Right atrium auricular region (tissue), 2 donors: ENCODE data around the gene ARHGAP26. TPM values are rescaled to one million over a fixed set of nuclear protein-coding genes. Genes with fewer than 3 reads are reported as not detected.
"Not testable (repeated sequence)": the region's sequence is repeated elsewhere in the genome, so short reads cannot be mapped to it uniquely, and the experiment has no call there.

Experiments
- DNase-seq: peaks from one replicate; pipeline ENCODE4 v3.0.0-alpha.2; 2019; ENCODE audit warnings: low spot score
- H3K27ac ChIP-seq, 2 donors: fragments of 200-600 bp; sonication (generic); 1 replicate in 1 of 2; 2 replicates in 1 of 2; pipeline ENCODE4 v1.5.1; 2016 to 2019
- H3K27me3 ChIP-seq, 2 donors: fragments of 200-600 bp; sonication (generic); one replicate each; pipeline versions ENCODE4 v1.5.1 to v1.6.0; 2017 to 2019
- H3K36me3 ChIP-seq: fragments of 200-600 bp; sonication (generic); one replicate; pipeline ENCODE4 v1.5.1; 2016
- H3K4me1 ChIP-seq, 2 donors: fragments of 200-600 bp; sonication (generic); one replicate each; pipeline versions ENCODE4 v1.5.1 to v1.6.0; 2017 to 2019
- H3K4me3 ChIP-seq, 2 donors: fragments of 200-600 bp; sonication (generic); 1 replicate in 1 of 2; 2 replicates in 1 of 2; pipeline ENCODE4 v1.5.1; 2017 to 2019; ENCODE audit warnings: mild to moderate bottlenecking in 1 of 2, moderate library complexity in 1 of 2
- H3K9me3 ChIP-seq, 2 donors: fragments of 200-600 bp; sonication (generic); one replicate each; pipeline ENCODE4 v1.5.1; 2019
- CTCF ChIP-seq, 2 donors: fragments of 200-600 bp; sonication (generic); IDR thresholded peaks; one replicate each; pipeline ENCODE4 v1.5.1; 2019; ENCODE audit warnings: antibody characterized with exemption in 2 of 2
- total RNA-seq, 2 donors: library from RNA; depleted of rRNA; stranded (reverse); fragments of >200 nt; gene quantifications; one replicate each; pipeline ENCODE4 v1.1.0, GENCODE V29; 2016

Gene ARHGAP26
- total RNA-seq, 2 donors from 2014 or later = 29.8 to 31.6 TPM

DNA sequence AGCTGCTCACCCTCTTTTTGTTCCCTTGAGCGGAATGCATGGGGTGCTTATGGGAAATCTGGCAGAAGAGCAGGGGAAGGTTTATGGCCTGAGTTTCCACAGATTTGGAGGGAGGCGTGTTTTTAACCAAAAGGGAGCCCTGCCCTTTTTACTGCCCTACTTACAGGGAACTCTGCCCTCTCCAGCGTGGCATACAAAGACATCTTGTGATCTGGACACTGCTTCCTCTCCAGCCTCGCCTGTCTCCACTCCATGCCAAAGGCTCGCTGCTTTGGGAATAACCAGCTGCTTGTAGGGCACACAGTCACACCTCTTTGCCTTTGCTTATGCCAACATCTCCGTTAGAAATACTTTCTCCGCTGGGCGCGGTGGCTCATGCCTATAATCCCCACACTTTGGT lies 314.2 kb downstream of the ARHGAP26 start:
- H3K4me1 ChIP-seq = peaks cover 0 to 24% of the 10 kb centered on the region in 2 donors
- no peak for TF ChIP-seq CTCF (IDR thresholded peaks at IDR 0.05)
- H3K9me3 ChIP-seq = no peaks in the 10 kb centered on the region
- H3K4me3 ChIP-seq = no peak overlapping the region
- H3K36me3 ChIP-seq = no peaks in the 10 kb centered on the region
- no peak for DNase-seq
- H3K27ac ChIP-seq = peak overlapping the region; percentile 12 to 46
- H3K27me3 ChIP-seq = no peaks in the 10 kb centered on the region

- no peak for TF ChIP-seq CTCF (IDR thresholded peaks at IDR 0.05)
- Histone ChIP-seq H3K4me3 (no peak overlapping the region), H3K27me3 (no peaks in the 10 kb centered on the region), H3K9me3 (no peaks in the 10 kb centered on the region), H3K27ac (peak overlapping the region in 1 of 2 donors; percentile 2), H3K4me1 (peaks cover 0 to 24% of the 10 kb centered on the region in 2 donors), H3K36me3 (no peaks in the 10 kb centered on the region)
- DNase-seq = no peak
Observed at GRCh38 chr5:143085319-143085917, 315.2 kb downstream of the ARHGAP26 start.

DNA sequence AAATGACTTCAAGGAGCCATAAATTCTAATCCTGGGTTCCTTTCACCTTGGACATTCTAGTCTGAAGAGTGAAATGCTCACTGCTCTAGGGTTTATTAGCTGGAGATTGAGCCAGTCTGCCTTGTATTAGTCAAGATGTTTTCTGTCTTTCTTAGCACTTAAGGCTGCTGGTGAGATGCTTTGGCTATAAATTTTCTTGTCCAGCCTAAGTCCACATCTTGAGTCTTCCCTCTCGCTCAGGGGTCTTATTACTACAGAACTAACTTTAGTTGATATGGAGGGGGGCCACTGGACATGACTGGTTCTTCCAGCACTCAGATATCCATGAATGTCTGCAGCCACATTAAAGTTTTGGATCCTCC lies 316.4 kb downstream of the ARHGAP26 start:
- no peak for DNase-seq
- Histone ChIP-seq H3K27me3 (no peaks in the 10 kb centered on the region), H3K36me3 (no peaks in the 10 kb centered on the region), H3K4me1 (peaks cover 0 to 24% of the 10 kb centered on the region in 2 donors), H3K4me3 (no peak overlapping the region), H3K27ac (peak overlapping the region in 1 of 2 donors; percentile 44), H3K9me3 (no peaks in the 10 kb centered on the region)
- no peak for TF ChIP-seq CTCF (IDR thresholded peaks at IDR 0.05)

- TF ChIP-seq CTCF (IDR thresholded peaks at IDR 0.05) = no peak
- peaks cover 0 to 22% of the 10 kb centered on the region in 2 donors for H3K4me1 ChIP-seq
- no peak for DNase-seq
- no peak overlapping the region for H3K4me3 ChIP-seq
- no peaks in the 10 kb centered on the region for H3K9me3 ChIP-seq
- no peaks in the 10 kb centered on the region for H3K27me3 ChIP-seq
- peak overlapping the region in 1 of 2 donors; percentile 44 for H3K27ac ChIP-seq
- H3K36me3 ChIP-seq = no peaks in the 10 kb centered on the region
Observed at GRCh38 chr5:143086908-143087637, 316.9 kb downstream of the ARHGAP26 start.

DNA sequence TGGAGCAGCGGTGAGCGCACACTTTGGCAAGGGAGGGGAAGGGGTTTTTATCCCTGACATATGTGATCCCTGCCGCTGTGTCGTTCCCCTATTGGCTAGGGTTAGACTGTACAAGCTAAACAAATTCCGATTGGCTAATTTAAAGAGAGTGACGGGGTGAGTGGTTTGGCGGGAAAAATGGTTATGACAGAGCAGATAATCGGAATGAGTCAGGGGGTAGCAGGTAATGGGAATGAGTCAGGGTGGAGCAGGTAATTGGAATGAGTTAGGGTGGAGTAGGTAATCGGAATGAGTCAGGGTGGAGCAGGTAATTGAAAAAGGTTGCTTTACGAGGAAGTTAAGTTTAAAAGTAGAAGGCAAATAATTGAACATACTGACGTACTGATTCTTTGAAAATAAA lies 318.5 kb downstream of the ARHGAP26 start:
- H3K27me3 ChIP-seq, H3K4me3 ChIP-seq, H3K36me3 ChIP-seq, DNase-seq, H3K27ac ChIP-seq, H3K9me3 ChIP-seq: not testable (repeated sequence)
- peaks cover 0 to 15% of the 10 kb centered on the region in 2 donors for H3K4me1 ChIP-seq

DNA sequence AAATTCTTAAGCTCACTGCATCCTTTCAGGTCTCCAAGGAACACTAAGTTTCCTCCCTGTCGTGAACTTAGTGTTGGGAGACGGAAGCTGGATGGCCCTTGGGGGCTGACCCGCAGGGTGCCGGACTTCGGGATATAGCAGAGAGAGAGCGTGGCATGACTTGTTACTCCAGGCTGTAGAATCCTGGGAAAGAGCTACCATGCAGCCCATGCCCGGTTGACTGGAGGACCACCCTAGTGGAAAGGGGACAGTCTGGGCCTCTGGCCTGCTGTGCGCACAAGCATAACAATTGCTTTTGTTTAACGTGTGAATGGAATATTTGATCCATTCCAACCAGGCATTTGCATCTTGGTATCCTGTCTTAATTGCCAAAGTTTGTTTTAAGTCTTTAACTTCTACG lies 319.9 kb downstream of the ARHGAP26 start:
- not testable (repeated sequence) for H3K36me3 ChIP-seq, H3K4me3 ChIP-seq

GRCh38 chr5:143092711-143093451 lies 322.7 kb downstream of the ARHGAP26 start:
- not testable (repeated sequence) for H3K27me3 ChIP-seq

More for the DNA sequence above, 319.9 kb downstream of the ARHGAP26 start:
- H3K9me3 ChIP-seq, DNase-seq, H3K27me3 ChIP-seq, H3K4me1 ChIP-seq, H3K27ac ChIP-seq: not testable (repeated sequence)

More at GRCh38 chr5:143092711-143093451, 322.7 kb downstream of the ARHGAP26 start:
- not testable (repeated sequence) for H3K4me3 ChIP-seq, H3K4me1 ChIP-seq, H3K36me3 ChIP-seq, H3K27ac ChIP-seq, H3K9me3 ChIP-seq, DNase-seq
